ENCODE measurements around the gene DCANP1.

Gene DCANP1

GRCh38 chr5:135437796-135438560 is 9.2 kb downstream of the DCANP1 start:
- H3K4me3 ChIP-seq (ENCODE audit: control insufficient read depth, low read depth, low read length): no peak overlapping the region
- peak; percentile 95 for DNase-seq (ENCODE audit: low read depth)
- peak; percentile 5 for TF ChIP-seq CTCF (conservative IDR thresholded peaks at IDR 0.05; ENCODE audit: control insufficient read depth, insufficient read depth, low read depth, low read length)

- DNase-seq (ENCODE audit: low read depth): no peak
- H3K4me3 ChIP-seq (ENCODE audit: control insufficient read depth, low read depth, low read length): no peak overlapping the region
- TF ChIP-seq CTCF (conservative IDR thresholded peaks at IDR 0.05; ENCODE audit: control insufficient read depth, insufficient read depth, low read depth, low read length): no peak
These were observed 9.7 kb downstream of the DCANP1 start for GRCh38 chr5:135437422-135437795.

GRCh38 chr5:135436951-135437418 is 10.2 kb downstream of the DCANP1 start:
- H3K4me3 ChIP-seq (ENCODE audit: control insufficient read depth, low read depth, low read length): no peak overlapping the region
- DNase-seq (ENCODE audit: low read depth): no peak

GRCh38 chr5:135435467-135436330 is 11.4 kb downstream of the DCANP1 start:
- no peak for TF ChIP-seq CTCF (conservative IDR thresholded peaks at IDR 0.05; ENCODE audit: control insufficient read depth, insufficient read depth, low read depth, low read length)
- no peak overlapping the region for H3K4me3 ChIP-seq (ENCODE audit: control insufficient read depth, low read depth, low read length)
- DNase-seq (ENCODE audit: low read depth): no peak

More at GRCh38 chr5:135436951-135437418, 10.2 kb downstream of the DCANP1 start:
- TF ChIP-seq CTCF (conservative IDR thresholded peaks at IDR 0.05; ENCODE audit: control insufficient read depth, insufficient read depth, low read depth, low read length): no peak

GRCh38 chr5:135434591-135435466 is 12.3 kb downstream of the DCANP1 start:
- H3K4me3 ChIP-seq (ENCODE audit: control insufficient read depth, low read depth, low read length): no peak overlapping the region
- peak; percentile 52 for DNase-seq (ENCODE audit: low read depth)
- no peak for TF ChIP-seq CTCF (conservative IDR thresholded peaks at IDR 0.05; ENCODE audit: control insufficient read depth, insufficient read depth, low read depth, low read length)
